Measurements from ENCODE around the gene LRRC59.
"Not testable (repeated sequence)": the region's sequence is repeated elsewhere in the genome, so short reads cannot be mapped to it uniquely, and the experiment has no call there.

Gene LRRC59

GRCh38 chr17:50397111-50397918 is at the start of gene LRRC59:
LRRC59 (minus strand) TSS chr17:50397523; CDS start chr17:50397317, 206 bp downstream.
- peak; percentile 83 for DNase-seq

GRCh38 chr17:50445730-50446325 is 48.5 kb upstream of the LRRC59 start:
- no peak for DNase-seq

GRCh38 chr17:50444841-50445715 is 47.8 kb upstream of the LRRC59 start:
- DNase-seq: no peak

GRCh38 chr17:50443505-50443974 is 46.2 kb upstream of the LRRC59 start:
- DNase-seq: no peak

- no peak for DNase-seq
Measured at GRCh38 chr17:50440838-50441829, 43.8 kb upstream of the LRRC59 start.

GRCh38 chr17:50440172-50440837 is 43.0 kb upstream of the LRRC59 start:
- no peak for DNase-seq

- DNase-seq: no peak
Measured at GRCh38 chr17:50439008-50439407, 41.7 kb upstream of the LRRC59 start.

GRCh38 chr17:50437409-50437808 is 40.1 kb upstream of the LRRC59 start:
- DNase-seq: no peak

- DNase-seq: no peak
Measured at GRCh38 chr17:50432125-50432762, 34.9 kb upstream of the LRRC59 start.

- no peak for DNase-seq
Measured at GRCh38 chr17:50430821-50431618, 33.7 kb upstream of the LRRC59 start.

- no peak for DNase-seq
Measured at GRCh38 chr17:50429793-50430192, 32.5 kb upstream of the LRRC59 start.

- no peak for DNase-seq
Measured at GRCh38 chr17:50428831-50429424, 31.6 kb upstream of the LRRC59 start.

GRCh38 chr17:50428126-50428525 is 30.8 kb upstream of the LRRC59 start:
- DNase-seq: not testable (repeated sequence)

GRCh38 chr17:50426814-50427787 is 29.8 kb upstream of the LRRC59 start:
- peak; percentile 51 for DNase-seq

- no peak for DNase-seq
Measured at GRCh38 chr17:50426472-50426782, 29.1 kb upstream of the LRRC59 start.

GRCh38 chr17:50425682-50426471 is 28.6 kb upstream of the LRRC59 start, which contains the start of gene ACSF2:
ACSF2 (plus strand) TSS chr17:50426218; CDS start chr17:50426262, 44 bp downstream.
- DNase-seq: peak; percentile 71

GRCh38 chr17:50424996-50425681 is 27.8 kb upstream of the LRRC59 start:
- no peak for DNase-seq
